ENCODE results near the gene GAK.

GRCh38 chr4:912548-913279 lies 19.4 kb downstream of the GAK start:
- no peak for TF ChIP-seq SIN3A (IDR thresholded peaks at IDR 0.05; ENCODE audit: borderline replicate concordance, insufficient read depth, low read depth, low read length)
- no peak for TF ChIP-seq CTCF (IDR thresholded peaks at IDR 0.05)

All from Panc1 (cell line).